GM13977 (cell line): ENCODE data around the gene NFIB.

Experiments used
- DNase-seq: peaks from one replicate; pipeline ENCODE4 v3.0.0; 2012; ENCODE audit warnings: low spot score
- CTCF ChIP-seq: IDR thresholded peaks from 2 replicates; pipeline ENCODE4 v1.5.1; 2012; ENCODE audit warnings: mild to moderate bottlenecking, control low read depth; ENCODE audit not compliant: insufficient read depth; ENCODE audit errors: extremely low read depth, missing control alignments
- in situ Hi-C: fragments of 300-500 bp; cut with MboI; formaldehyde crosslinking; loops from one replicate; pipeline ENCODE4 v1.12.0; 2022; ENCODE audit warnings: low sequenced_read_pairs, low pct_unique_long_range_greater_than_20kb, mixed read lengths, inconsistent platforms; ENCODE audit not compliant: unreplicated experiment

Gene NFIB

GRCh38 chr9:14063756-14064155, 250.2 kb downstream of the NFIB start:
- in situ Hi-C loops: no loop called here
- no peak for TF ChIP-seq CTCF
- no peak for DNase-seq

GRCh38 chr9:14062586-14063221, 251.2 kb downstream of the NFIB start:
- TF ChIP-seq CTCF: no peak

GRCh38 chr9:14061936-14062585, 251.9 kb downstream of the NFIB start:
- no peak for DNase-seq
- TF ChIP-seq CTCF: no peak
- in situ Hi-C loops: no loop called here

More at GRCh38 chr9:14062586-14063221, 251.2 kb downstream of the NFIB start:
- DNase-seq: no peak
- in situ Hi-C loops: no loop called here

GRCh38 chr9:14058325-14058688, 255.6 kb downstream of the NFIB start:
- DNase-seq: no peak
- no peak for TF ChIP-seq CTCF

GRCh38 chr9:14057368-14058324, 256.3 kb downstream of the NFIB start:
- no peak for TF ChIP-seq CTCF
- DNase-seq: no peak
- in situ Hi-C loops: no loop called here

More at GRCh38 chr9:14058325-14058688, 255.6 kb downstream of the NFIB start:
- in situ Hi-C loops: no loop called here

GRCh38 chr9:14056316-14056861, 257.6 kb downstream of the NFIB start:
- in situ Hi-C loops: no loop called here
- no peak for DNase-seq
- no peak for TF ChIP-seq CTCF
